WTC11 (cell line): Measurements from ENCODE around the gene SOX5. TPM values are rescaled to one million over a fixed set of nuclear protein-coding genes. Genes with fewer than 3 reads are reported as not detected.

Experiments
- ATAC-seq: fragments of 200-7000 bp; cut with Tn5 transposase; 2 replicates; pipeline ENCODE4 v1.10.0; 2021; ENCODE audit warnings: mild to moderate bottlenecking, moderate library complexity
- CTCF ChIA-PET: fragments of 300-600 bp; sonication (Branson Sonifier 250); formaldehyde crosslinking; loops from one replicate; lab custom pipeline; 2021; ENCODE audit warnings: antibody characterized with exemption; lab: Charles Lee
- POLR2A ChIA-PET: fragments of 350-600 bp; sonication (Branson Sonifier 250); formaldehyde crosslinking; loops from one replicate; lab custom pipeline; 2021; ENCODE audit warnings: antibody characterized with exemption; lab: Charles Lee
- DNase-seq: peaks from one replicate; pipeline ENCODE4 v3.0.0; 2021; ENCODE audit warnings: low spot score
- H3K27ac Mint-ChIP-seq: 2 replicates; pipeline ENCODE4 v1.8.0; 2021; ENCODE audit warnings: mixed read lengths
- H3K27me3 Mint-ChIP-seq: 2 replicates; pipeline ENCODE4 v1.8.0; 2021; ENCODE audit warnings: low read depth, mild to moderate bottlenecking, moderate library complexity, mixed read lengths
- H3K36me3 Mint-ChIP-seq: 2 replicates; pipeline ENCODE4 v1.8.0; 2021; ENCODE audit warnings: mixed read lengths
- H3K4me1 Mint-ChIP-seq: 2 replicates; pipeline ENCODE4 v1.8.0; 2022; ENCODE audit warnings: mixed read lengths
- H3K4me3 Mint-ChIP-seq: 2 replicates; pipeline ENCODE4 v1.8.0; 2021; ENCODE audit warnings: mild to moderate bottlenecking, moderate library complexity, mixed read lengths
- H3K9me3 Mint-ChIP-seq: 2 replicates; pipeline ENCODE4 v1.8.0; 2021; ENCODE audit warnings: mixed read lengths
- AR ChIP-seq: fragments of 250-450 bp; sonication (Bioruptor Pico); IDR thresholded peaks from 2 replicates; pipeline ENCODE4 v1.9.0; 2021; ENCODE audit warnings: mild to moderate bottlenecking
- GABPB1 ChIP-seq: sonication (generic); formaldehyde crosslinking; IDR thresholded peaks from 2 replicates; pipeline ENCODE4 v1.8.1; 2023; ENCODE audit warnings: mild to moderate bottlenecking, missing genetic modification reagents
- MLX ChIP-seq: sonication (generic); formaldehyde crosslinking; IDR thresholded peaks from 2 replicates; pipeline ENCODE4 v1.8.1; 2023; ENCODE audit warnings: mild to moderate bottlenecking, missing genetic modification reagents, moderate library complexity
- NFE2L1 ChIP-seq: sonication (generic); formaldehyde crosslinking; IDR thresholded peaks from 2 replicates; pipeline ENCODE4 v1.8.1; 2023; ENCODE audit warnings: missing genetic modification reagents
- PRRX2 ChIP-seq: fragments of 250-450 bp; sonication (Bioruptor Pico); IDR thresholded peaks from 2 replicates; pipeline ENCODE4 v1.8.0; 2021; ENCODE audit warnings: mild to moderate bottlenecking
- RELA ChIP-seq: sonication (generic); formaldehyde crosslinking; IDR thresholded peaks from 2 replicates; pipeline ENCODE4 v1.8.1; 2022; ENCODE audit warnings: missing genetic modification reagents, mild to moderate bottlenecking, borderline replicate concordance
- SMAD3 ChIP-seq: sonication (generic); formaldehyde crosslinking; IDR thresholded peaks from 2 replicates; pipeline ENCODE4 v1.8.0; 2022; ENCODE audit warnings: missing genetic modification reagents, mild to moderate bottlenecking, borderline replicate concordance
- ZNF121 ChIP-seq: sonication (generic); formaldehyde crosslinking; IDR thresholded peaks from 2 replicates; pipeline ENCODE4 v1.8.0; 2023; ENCODE audit warnings: missing genetic modification reagents
- ZNF396 ChIP-seq: fragments of 250-450 bp; sonication (Bioruptor Pico); IDR thresholded peaks from 2 replicates; pipeline ENCODE4 v1.8.0; 2021; ENCODE audit warnings: mild to moderate bottlenecking, moderate library complexity, borderline replicate concordance
- total RNA-seq: library from RNA; stranded (reverse); gene quantifications from 3 replicates; pipeline ENCODE4 v1.2.3, GENCODE V29; 2021
- TF ChIP-seq, protein P1 (sequence below): sonication (generic); formaldehyde crosslinking; IDR thresholded peaks from 2 replicates; pipeline ENCODE4 v1.8.1; 2022; ENCODE audit warnings: low read depth, missing genetic modification reagents, borderline replicate concordance
- TF ChIP-seq, protein P2 (sequence below): sonication (generic); formaldehyde crosslinking; IDR thresholded peaks from 2 replicates; pipeline ENCODE4 v1.8.0; 2022; ENCODE audit warnings: mild to moderate bottlenecking, missing genetic modification reagents
- TF ChIP-seq, protein P3 (sequence below): fragments of 250-450 bp; sonication (Bioruptor Pico); IDR thresholded peaks from 2 replicates; pipeline ENCODE4 v2.1.2; 2022; ENCODE audit warnings: mild to moderate bottlenecking, moderate library complexity
- TF ChIP-seq, protein P4 (sequence below): sonication (generic); formaldehyde crosslinking; IDR thresholded peaks from 2 replicates; pipeline ENCODE4 v1.8.0; 2022; ENCODE audit warnings: mild to moderate bottlenecking, missing genetic modification reagents
- TF ChIP-seq, protein P5 (sequence below): fragments of 250-450 bp; sonication (Bioruptor Pico); conservative IDR thresholded peaks from 2 replicates; pipeline ENCODE4 v1.9.0; 2021; ENCODE audit warnings: mild to moderate bottlenecking

SOX5 gene
- total RNA-seq, 1 experiment from 2014 or later = 2.3 TPM

DNA sequence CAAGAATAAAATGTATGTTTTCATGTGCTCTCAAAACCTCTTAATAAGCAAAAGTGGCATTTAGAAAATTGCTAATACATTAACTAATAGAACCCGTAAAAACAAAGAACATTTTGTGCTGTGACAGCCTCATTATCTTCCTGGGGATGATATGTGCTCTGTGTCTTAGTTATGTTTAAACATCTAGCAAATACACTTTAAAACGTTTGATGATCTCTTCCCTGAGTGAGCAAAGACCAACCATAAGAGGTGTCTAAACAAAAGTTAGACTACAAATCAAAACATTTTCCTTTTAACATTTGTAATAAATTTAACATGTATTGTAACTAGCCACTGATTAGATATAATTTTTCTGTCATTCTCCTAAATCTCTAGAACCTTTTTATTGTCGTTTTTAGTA, 95.8 kb downstream of the SOX5 start:
- Mint-ChIP-seq H3K36me3 (peaks cover 7% of the 10 kb centered on the region), H3K27me3 (no peaks in the 10 kb centered on the region), H3K9me3 (peaks cover 7% of the 10 kb centered on the region), H3K4me3 (no peak overlapping the region), H3K4me1 (peaks cover 3% of the 10 kb centered on the region), H3K27ac (no peak overlapping the region)
- ATAC-seq = no peak
- ChIA-PET CTCF (no interaction called here), POLR2A (no interaction called here)
- no peak for DNase-seq
- TF ChIP-seq, protein P1, sequence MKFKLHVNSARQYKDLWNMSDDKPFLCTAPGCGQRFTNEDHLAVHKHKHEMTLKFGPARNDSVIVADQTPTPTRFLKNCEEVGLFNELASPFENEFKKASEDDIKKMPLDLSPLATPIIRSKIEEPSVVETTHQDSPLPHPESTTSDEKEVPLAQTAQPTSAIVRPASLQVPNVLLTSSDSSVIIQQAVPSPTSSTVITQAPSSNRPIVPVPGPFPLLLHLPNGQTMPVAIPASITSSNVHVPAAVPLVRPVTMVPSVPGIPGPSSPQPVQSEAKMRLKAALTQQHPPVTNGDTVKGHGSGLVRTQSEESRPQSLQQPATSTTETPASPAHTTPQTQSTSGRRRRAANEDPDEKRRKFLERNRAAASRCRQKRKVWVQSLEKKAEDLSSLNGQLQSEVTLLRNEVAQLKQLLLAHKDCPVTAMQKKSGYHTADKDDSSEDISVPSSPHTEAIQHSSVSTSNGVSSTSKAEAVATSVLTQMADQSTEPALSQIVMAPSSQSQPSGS (CRISPR knock-in tag) = no peak
- TF ChIP-seq, protein P2, sequence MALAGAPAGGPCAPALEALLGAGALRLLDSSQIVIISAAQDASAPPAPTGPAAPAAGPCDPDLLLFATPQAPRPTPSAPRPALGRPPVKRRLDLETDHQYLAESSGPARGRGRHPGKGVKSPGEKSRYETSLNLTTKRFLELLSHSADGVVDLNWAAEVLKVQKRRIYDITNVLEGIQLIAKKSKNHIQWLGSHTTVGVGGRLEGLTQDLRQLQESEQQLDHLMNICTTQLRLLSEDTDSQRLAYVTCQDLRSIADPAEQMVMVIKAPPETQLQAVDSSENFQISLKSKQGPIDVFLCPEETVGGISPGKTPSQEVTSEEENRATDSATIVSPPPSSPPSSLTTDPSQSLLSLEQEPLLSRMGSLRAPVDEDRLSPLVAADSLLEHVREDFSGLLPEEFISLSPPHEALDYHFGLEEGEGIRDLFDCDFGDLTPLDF (CRISPR knock-in tag) = no peak
- TF ChIP-seq PRRX2 (no peak), SMAD3 (CRISPR knock-in tag) (no peak), ZNF396 (CRISPR knock-in tag) (no peak), MLX (CRISPR knock-in tag) (no peak), GABPB1 (no peak), RELA (CRISPR knock-in tag) (no peak), ZNF121 (no peak), AR (CRISPR knock-in tag) (no peak), NFE2L1 (no peak)
- TF ChIP-seq, protein P3, sequence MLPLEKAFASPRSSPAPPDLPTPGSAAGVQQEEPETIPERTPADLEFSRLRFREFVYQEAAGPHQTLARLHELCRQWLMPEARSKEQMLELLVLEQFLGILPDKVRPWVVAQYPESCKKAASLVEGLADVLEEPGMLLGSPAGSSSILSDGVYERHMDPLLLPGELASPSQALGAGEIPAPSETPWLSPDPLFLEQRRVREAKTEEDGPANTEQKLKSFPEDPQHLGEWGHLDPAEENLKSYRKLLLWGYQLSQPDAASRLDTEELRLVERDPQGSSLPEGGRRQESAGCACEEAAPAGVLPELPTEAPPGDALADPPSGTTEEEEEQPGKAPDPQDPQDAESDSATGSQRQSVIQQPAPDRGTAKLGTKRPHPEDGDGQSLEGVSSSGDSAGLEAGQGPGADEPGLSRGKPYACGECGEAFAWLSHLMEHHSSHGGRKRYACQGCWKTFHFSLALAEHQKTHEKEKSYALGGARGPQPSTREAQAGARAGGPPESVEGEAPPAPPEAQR (CRISPR knock-in tag) = no peak
- TF ChIP-seq, protein P4, sequence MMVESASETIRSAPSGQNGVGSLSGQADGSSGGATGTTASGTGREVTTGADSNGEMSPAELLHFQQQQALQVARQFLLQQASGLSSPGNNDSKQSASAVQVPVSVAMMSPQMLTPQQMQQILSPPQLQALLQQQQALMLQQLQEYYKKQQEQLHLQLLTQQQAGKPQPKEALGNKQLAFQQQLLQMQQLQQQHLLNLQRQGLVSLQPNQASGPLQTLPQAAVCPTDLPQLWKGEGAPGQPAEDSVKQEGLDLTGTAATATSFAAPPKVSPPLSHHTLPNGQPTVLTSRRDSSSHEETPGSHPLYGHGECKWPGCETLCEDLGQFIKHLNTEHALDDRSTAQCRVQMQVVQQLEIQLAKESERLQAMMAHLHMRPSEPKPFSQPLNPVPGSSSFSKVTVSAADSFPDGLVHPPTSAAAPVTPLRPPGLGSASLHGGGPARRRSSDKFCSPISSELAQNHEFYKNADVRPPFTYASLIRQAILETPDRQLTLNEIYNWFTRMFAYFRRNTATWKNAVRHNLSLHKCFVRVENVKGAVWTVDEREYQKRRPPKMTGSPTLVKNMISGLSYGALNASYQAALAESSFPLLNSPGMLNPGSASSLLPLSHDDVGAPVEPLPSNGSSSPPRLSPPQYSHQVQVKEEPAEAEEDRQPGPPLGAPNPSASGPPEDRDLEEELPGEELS (CRISPR knock-in tag) = no peak
- TF ChIP-seq, protein P5, sequence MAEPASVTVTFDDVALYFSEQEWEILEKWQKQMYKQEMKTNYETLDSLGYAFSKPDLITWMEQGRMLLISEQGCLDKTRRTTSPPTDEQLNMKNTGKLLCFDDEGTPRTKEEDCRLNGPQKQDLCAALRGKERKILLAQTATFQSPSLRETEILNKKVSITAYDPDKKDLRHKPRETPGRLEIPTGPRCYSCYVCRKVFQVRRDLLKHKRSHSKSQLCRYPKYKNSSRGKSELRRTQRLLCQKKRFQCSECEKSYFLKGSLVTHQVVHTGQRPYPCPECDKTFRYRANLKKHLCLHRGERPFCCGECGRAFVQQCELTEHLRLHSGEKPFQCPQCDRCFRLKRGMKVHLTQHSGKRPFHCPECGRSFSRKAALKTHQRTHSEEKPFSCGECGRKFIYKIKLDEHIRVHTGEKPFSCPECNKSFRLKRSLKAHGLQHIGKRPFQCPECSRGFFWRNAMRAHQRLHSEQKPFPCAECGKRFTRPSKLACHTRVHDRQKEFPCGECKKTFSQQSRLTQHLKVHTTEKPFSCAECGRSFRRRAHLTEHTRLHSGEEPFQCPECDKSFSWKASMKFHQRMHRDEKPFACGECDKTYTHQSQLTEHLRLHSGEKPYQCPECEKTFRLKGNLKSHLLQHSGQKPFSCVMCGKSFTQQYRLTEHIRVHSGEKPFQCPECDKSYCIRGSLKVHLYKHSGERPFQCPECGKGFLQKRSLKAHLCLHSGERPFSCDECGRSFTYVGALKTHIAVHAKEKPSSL (CRISPR knock-in tag) = no peak
